Hepatocyte (in vitro differentiated cells): ENCODE results near the gene MTMR3.

ENCODE experiments used
- CTCF ChIP-seq: fragments of 200-600 bp; sonication (generic); IDR thresholded peaks from 2 replicates; pipeline ENCODE4 v1.5.1; 2016; ENCODE audit warnings: antibody characterized with exemption, mild to moderate bottlenecking; ENCODE audit not compliant: poor library complexity
- EZH2 ChIP-seq: fragments of 200-600 bp; sonication (generic); IDR thresholded peaks from 2 replicates; pipeline ENCODE4 v1.6.1; 2016; ENCODE audit warnings: antibody characterized with exemption, mild to moderate bottlenecking, borderline replicate concordance
- EZH2phosphoT487 ChIP-seq: fragments of 200-600 bp; sonication (generic); IDR thresholded peaks from one replicate; pipeline ENCODE4 v1.6.1; 2018; ENCODE audit warnings: antibody characterized with exemption, mild to moderate bottlenecking, low read depth, moderate library complexity; ENCODE audit not compliant: unreplicated experiment, severe bottlenecking

GRCh38 chr22:30077279-30077880, 194.4 kb downstream of the MTMR3 start:
- TF ChIP-seq EZH2phosphoT487 (no peak), CTCF (no peak), EZH2 (no peak)
